Mesothelial cell of epicardium (in vitro differentiated cells): ENCODE results near the gene SMTN. TPM values are rescaled to one million over a fixed set of nuclear protein-coding genes. Genes with fewer than 3 reads are reported as not detected.

ENCODE experiments used
- DNase-seq, 2 experiments: peaks; one replicate each; pipeline ENCODE4 v3.0.0; 2021; ENCODE audit warnings: low spot score in 2 of 2; ENCODE audit not compliant: unreplicated experiment in 2 of 2
- H3K27ac Mint-ChIP-seq: 2 replicates; pipeline ENCODE4 v1.8.0; 2021; ENCODE audit warnings: mixed read lengths
- H3K27me3 Mint-ChIP-seq: 2 replicates; pipeline ENCODE4 v1.8.0; 2021; ENCODE audit warnings: low read depth, mixed read lengths
- H3K36me3 Mint-ChIP-seq: 2 replicates; pipeline ENCODE4 v1.8.0; 2021; ENCODE audit warnings: mixed read lengths
- H3K4me1 Mint-ChIP-seq: 2 replicates; pipeline ENCODE4 v1.8.0; 2021; ENCODE audit warnings: mixed read lengths
- H3K4me3 Mint-ChIP-seq: 2 replicates; pipeline ENCODE4 v1.8.0; 2021; ENCODE audit warnings: mild to moderate bottlenecking, moderate library complexity, mixed read lengths
- H3K9me3 Mint-ChIP-seq: 2 replicates; pipeline ENCODE4 v1.8.0; 2021; ENCODE audit warnings: mixed read lengths
- CTCF ChIP-seq: fragments of 200-600 bp; sonication (generic); IDR thresholded peaks from one replicate; pipeline ENCODE4 v1.5.0; 2021; ENCODE audit warnings: antibody characterized with exemption; ENCODE audit not compliant: unreplicated experiment
- total RNA-seq: library from RNA; stranded (reverse); gene quantifications from 3 replicates; pipeline ENCODE4 v1.2.1, GENCODE V29; 2021

The SMTN gene
- total RNA-seq, 1 donor from 2014 or later: 67.0 TPM

- no peak for DNase-seq
- Mint-ChIP-seq H3K4me1 (no peaks in the 10 kb centered on the region), H3K36me3 (no peaks in the 10 kb centered on the region), H3K27me3 (peaks cover 23% of the 10 kb centered on the region), H3K9me3 (no peaks in the 10 kb centered on the region), H3K4me3 (no peak overlapping the region), H3K27ac (no peak overlapping the region)
- TF ChIP-seq CTCF: no peak
Measured at GRCh38 chr22:31136711-31137110, 55.6 kb downstream of the SMTN start.

GRCh38 chr22:31137721-31138120, 56.6 kb downstream of the SMTN start:
- no peak for TF ChIP-seq CTCF
- no peaks in the 10 kb centered on the region for H3K9me3 Mint-ChIP-seq
- H3K4me1 Mint-ChIP-seq: no peaks in the 10 kb centered on the region

GRCh38 chr22:31138126-31138525, 57.0 kb downstream of the SMTN start:
- no peak for TF ChIP-seq CTCF
- no peaks in the 10 kb centered on the region for H3K36me3 Mint-ChIP-seq
- H3K27ac Mint-ChIP-seq: no peak overlapping the region
- H3K4me1 Mint-ChIP-seq: no peaks in the 10 kb centered on the region
- no peak for DNase-seq
- peaks cover 25% of the 10 kb centered on the region for H3K27me3 Mint-ChIP-seq
- H3K4me3 Mint-ChIP-seq: no peak overlapping the region
- H3K9me3 Mint-ChIP-seq: no peaks in the 10 kb centered on the region

More at GRCh38 chr22:31137721-31138120, 56.6 kb downstream of the SMTN start:
- no peak overlapping the region for H3K4me3 Mint-ChIP-seq
- no peak overlapping the region for H3K27ac Mint-ChIP-seq
- no peak for DNase-seq
- peaks cover 24% of the 10 kb centered on the region for H3K27me3 Mint-ChIP-seq
- H3K36me3 Mint-ChIP-seq: no peaks in the 10 kb centered on the region

- TF ChIP-seq CTCF: no peak
- Mint-ChIP-seq H3K36me3 (no peaks in the 10 kb centered on the region), H3K4me3 (no peak overlapping the region), H3K9me3 (no peaks in the 10 kb centered on the region), H3K4me1 (no peaks in the 10 kb centered on the region), H3K27me3 (peaks cover 25% of the 10 kb centered on the region), H3K27ac (no peak overlapping the region)
- DNase-seq: no peak
Measured at GRCh38 chr22:31139066-31139465, 57.9 kb downstream of the SMTN start.

- peaks cover 2% of the 10 kb centered on the region for H3K9me3 Mint-ChIP-seq
- no peak for TF ChIP-seq CTCF
- no peak for DNase-seq
- H3K4me1 Mint-ChIP-seq: no peaks in the 10 kb centered on the region
- H3K27me3 Mint-ChIP-seq: peaks cover 25% of the 10 kb centered on the region
- H3K27ac Mint-ChIP-seq: no peak within 1 kb of the TSS
- no peak within 1 kb of the TSS for H3K4me3 Mint-ChIP-seq
- no peaks in the 10 kb centered on the region for H3K36me3 Mint-ChIP-seq
Measured at GRCh38 chr22:31139866-31140716, 59.0 kb downstream of the SMTN start, which contains the start of gene PLA2G3. PLA2G3 (minus strand) TSS chr22:31140508; CDS start chr22:31140354, 154 bp downstream.
